Measurements from ENCODE around the gene S100A12. TPM values are rescaled to one million over a fixed set of nuclear protein-coding genes. Genes with fewer than 3 reads are reported as not detected.

The S100A12 gene
- total RNA-seq, 2 experiments from 2014 or later, result not detected

DNA sequence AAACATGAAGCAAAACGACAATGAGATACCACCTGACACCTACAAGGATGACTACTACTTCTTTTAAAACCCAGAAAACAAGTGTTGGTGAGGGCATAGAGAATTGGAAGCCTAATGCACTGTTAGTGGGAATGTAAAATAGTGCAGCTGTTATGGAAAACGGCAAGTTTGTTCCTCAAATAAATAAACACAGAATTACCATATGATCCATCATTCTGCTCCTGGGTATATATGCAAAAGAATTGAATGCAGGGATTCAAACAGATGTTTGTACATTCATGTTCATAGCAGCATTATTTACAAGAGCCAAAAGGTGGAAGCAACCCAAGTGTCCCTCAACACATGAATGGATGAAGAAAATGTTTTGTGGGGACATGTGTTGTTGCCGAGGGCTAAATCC is 16.8 kb upstream of the S100A12 start:
- no peaks in the 10 kb centered on the region for H3K4me1 Mint-ChIP-seq
- no peak for DNase-seq
- no peaks in the 10 kb centered on the region for H3K9me3 Mint-ChIP-seq
- peaks cover 20% of the 10 kb centered on the region for H3K27me3 Mint-ChIP-seq
- no peaks in the 10 kb centered on the region for H3K36me3 Mint-ChIP-seq (ENCODE audit: low read depth)
- no peak overlapping the region for H3K27ac Mint-ChIP-seq
- POLR2A ChIA-PET, result no interaction called here
- H3K4me3 Mint-ChIP-seq, result no peak overlapping the region
- CTCF ChIA-PET, result no interaction called here

DNA sequence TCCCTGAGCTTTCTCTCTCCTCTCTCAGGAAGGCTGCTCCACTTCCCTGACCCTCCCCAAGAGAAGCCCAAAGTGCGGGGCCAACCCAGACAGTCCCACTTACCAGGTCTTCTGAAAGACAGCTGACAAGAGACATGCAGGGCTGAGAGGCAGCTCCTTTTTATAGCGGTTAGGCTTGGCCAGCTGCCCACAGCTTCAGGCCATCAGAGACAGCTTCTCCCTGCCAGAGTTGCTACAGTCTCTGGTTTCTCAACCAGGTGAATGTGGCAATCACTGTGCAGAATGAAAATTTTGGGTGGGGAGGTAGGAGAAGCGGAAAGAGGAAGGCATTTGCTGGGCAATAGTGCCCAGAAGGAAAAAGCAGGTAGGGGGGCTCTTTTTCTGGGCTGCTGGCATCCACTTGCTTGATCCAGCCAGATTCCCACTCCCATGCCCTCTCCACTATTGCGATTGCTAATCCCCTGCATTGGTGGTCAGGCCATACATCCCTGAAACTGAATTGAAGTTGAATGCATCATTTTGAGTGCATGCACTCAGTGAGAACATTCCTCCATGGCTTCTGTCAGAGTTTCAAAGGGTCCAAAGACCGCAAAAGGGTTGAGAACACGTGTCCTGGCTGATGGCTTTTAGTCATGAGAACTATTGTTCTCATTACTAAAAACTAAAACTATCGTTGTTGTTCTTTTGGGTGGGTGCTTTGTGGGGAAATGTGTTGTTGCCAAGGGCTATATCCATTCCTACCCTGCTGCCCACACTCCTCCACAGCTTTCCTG is 15.7 kb upstream of the S100A12 start, which contains the start of gene S100A8:
TSS of gene S100A8 (minus strand) at position 136 of the 773 bp plus-strand sequence. CDS start 538 bp downstream, outside the sequence.
- POLR2A ChIA-PET, result no interaction called here
- Mint-ChIP-seq H3K4me3 (no peak within 1 kb of the TSS), H3K27me3 (peaks cover 20% of the 10 kb centered on the region), H3K9me3 (no peaks in the 10 kb centered on the region), H3K27ac (no peak within 1 kb of the TSS), H3K36me3 (ENCODE audit: low read depth) (no peaks in the 10 kb centered on the region), H3K4me1 (peaks cover 7% of the 10 kb centered on the region)
- DNase-seq, result no peak
- CTCF ChIA-PET, result no interaction called here

DNA sequence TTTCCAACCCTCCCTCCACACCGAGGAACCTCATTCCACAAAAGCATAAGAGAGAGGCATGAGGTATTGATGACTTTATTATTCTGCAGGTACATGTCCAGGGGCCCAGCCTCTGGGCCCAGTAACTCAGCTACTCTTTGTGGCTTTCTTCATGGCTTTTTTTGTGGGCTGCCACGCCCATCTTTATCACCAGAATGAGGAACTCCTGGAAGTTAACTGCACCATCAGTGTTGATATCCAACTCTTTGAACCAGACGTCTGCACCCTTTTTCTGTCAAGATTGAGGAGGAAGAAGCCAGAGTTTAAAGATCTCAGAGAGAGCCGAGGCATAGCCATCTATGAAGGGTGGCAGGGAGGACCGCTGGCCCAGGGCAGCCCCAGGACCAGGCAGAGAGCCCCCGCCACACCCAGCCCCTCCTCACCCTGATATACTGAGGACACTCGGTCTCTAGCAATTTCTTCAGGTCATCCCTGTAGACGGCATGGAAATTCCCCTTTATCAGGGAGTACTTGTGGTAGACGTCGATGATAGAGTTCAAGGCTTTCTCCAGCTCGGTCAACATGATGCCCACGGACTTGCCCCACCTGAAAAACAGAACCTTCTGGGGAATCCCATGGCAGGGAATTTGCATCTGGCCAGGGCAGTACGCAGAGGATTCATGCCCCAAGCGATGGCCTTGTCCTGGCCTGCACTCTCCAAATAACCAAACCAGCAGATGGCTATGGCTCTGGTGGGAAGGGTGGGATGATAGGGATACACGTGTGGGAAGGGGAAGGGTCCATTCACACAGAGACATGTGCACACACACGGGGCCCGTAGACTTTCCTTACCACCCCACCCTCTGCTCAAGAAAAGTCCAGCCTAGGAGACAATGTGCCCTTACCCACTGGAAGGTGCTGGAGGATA is 14.8 kb upstream of the S100A12 start:
- Mint-ChIP-seq H3K4me1 (peaks cover 11% of the 10 kb centered on the region), H3K9me3 (no peaks in the 10 kb centered on the region), H3K27ac (no peak overlapping the region), H3K4me3 (no peak overlapping the region), H3K27me3 (peaks cover 17% of the 10 kb centered on the region), H3K36me3 (ENCODE audit: low read depth) (no peaks in the 10 kb centered on the region)
- DNase-seq, result no peak
- ChIA-PET CTCF (no interaction called here), POLR2A (no interaction called here)

DNA sequence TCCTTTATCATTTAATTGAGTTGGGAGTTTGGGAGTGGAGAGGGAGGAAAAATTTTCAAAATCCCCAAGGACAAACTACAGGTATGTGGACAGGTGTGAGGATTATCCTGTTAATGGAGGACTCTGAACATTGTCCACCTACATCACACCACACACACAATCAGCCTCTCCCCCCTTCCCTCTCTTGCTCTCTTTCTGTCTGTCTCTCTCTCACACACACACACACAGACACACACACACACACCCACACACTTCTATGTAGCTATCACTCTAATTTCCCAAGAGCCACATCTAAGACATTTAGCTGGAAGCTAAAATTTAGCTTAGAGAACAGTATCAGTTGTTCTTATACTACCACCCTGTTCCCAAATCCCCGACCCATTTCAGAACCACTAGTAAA is 14.0 kb upstream of the S100A12 start:
- H3K4me1 Mint-ChIP-seq, result peaks cover 11% of the 10 kb centered on the region
- no peaks in the 10 kb centered on the region for H3K36me3 Mint-ChIP-seq (ENCODE audit: low read depth)
- ChIA-PET POLR2A (no interaction called here), CTCF (no interaction called here)
- H3K9me3 Mint-ChIP-seq, result no peaks in the 10 kb centered on the region
- no peak for DNase-seq
- no peak overlapping the region for H3K4me3 Mint-ChIP-seq
- H3K27ac Mint-ChIP-seq, result no peak overlapping the region
- peaks cover 15% of the 10 kb centered on the region for H3K27me3 Mint-ChIP-seq

DNA sequence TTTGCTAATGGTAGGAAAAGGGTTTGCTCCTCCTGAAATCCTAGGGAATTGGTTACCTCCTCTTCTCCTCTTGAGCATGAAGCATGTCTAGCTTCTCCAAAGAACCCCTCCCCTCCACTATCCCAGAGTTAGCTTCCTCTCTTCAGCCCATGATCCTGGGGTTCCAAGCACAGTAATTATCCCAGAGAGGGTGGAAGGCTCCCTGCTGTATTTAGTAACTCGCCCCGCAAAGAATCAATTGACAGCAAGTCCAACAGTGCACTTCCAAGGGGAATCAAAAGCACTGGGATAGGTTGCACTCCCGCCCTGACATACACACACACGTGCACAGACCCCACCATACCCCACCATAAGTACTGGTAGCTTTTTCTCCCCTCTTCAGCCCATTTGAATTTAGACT is 12.4 kb upstream of the S100A12 start:
- CTCF ChIA-PET, result no interaction called here
- Mint-ChIP-seq H3K4me3 (no peak overlapping the region), H3K36me3 (ENCODE audit: low read depth) (no peaks in the 10 kb centered on the region), H3K27me3 (peaks cover 23% of the 10 kb centered on the region), H3K4me1 (peaks cover 11% of the 10 kb centered on the region), H3K9me3 (no peaks in the 10 kb centered on the region), H3K27ac (no peak overlapping the region)
- POLR2A ChIA-PET, result no interaction called here
- no peak for DNase-seq

DNA sequence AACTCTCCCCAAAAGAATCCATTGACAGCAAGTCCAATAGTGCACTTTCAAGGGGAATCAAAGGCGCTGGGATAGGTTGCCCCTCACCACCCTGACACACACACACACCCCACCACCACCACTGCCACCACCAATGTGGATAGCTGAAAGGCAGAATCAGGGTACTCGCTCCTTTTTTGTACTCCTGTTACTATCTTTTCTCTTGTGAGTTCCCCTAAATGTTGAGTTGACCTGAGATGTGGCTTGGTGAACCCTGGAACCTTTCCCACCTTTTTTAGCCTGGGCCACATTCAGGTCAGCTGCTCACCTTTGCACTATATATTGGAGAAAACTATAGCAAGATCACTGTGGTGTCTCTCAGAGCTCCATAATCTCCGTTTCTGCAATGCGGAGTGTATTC is 11.6 kb upstream of the S100A12 start:
- ChIA-PET POLR2A (no interaction called here), CTCF (no interaction called here)
- no peak for DNase-seq
- H3K36me3 Mint-ChIP-seq (ENCODE audit: low read depth), result no peaks in the 10 kb centered on the region
- peaks cover 11% of the 10 kb centered on the region for H3K4me1 Mint-ChIP-seq
- peaks cover 1% of the 10 kb centered on the region for H3K9me3 Mint-ChIP-seq
- no peak overlapping the region for H3K27ac Mint-ChIP-seq
- H3K27me3 Mint-ChIP-seq, result peaks cover 25% of the 10 kb centered on the region
- H3K4me3 Mint-ChIP-seq, result no peak overlapping the region

DNA sequence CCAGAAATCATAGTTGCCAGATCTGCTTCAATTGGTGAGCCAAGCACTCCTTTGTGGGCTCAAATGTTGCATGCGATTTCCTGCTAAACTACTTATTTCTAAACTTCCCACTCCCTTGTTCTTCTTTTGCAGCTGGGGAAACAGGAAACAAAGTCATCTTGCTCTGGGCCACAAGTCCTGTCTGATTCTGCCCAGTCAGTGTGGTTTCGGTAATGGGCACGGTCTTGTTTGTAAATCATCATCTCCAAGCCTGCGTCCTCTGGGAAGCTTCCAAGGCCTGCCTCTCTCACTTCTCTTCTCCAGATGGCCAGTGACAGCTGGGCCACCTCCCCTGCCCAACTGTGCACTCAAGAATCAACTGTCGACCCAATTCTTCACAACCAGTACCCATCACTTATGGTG is 11.1 kb upstream of the S100A12 start:
- peaks cover 29% of the 10 kb centered on the region for H3K27me3 Mint-ChIP-seq
- peaks cover 11% of the 10 kb centered on the region for H3K4me1 Mint-ChIP-seq

DNA sequence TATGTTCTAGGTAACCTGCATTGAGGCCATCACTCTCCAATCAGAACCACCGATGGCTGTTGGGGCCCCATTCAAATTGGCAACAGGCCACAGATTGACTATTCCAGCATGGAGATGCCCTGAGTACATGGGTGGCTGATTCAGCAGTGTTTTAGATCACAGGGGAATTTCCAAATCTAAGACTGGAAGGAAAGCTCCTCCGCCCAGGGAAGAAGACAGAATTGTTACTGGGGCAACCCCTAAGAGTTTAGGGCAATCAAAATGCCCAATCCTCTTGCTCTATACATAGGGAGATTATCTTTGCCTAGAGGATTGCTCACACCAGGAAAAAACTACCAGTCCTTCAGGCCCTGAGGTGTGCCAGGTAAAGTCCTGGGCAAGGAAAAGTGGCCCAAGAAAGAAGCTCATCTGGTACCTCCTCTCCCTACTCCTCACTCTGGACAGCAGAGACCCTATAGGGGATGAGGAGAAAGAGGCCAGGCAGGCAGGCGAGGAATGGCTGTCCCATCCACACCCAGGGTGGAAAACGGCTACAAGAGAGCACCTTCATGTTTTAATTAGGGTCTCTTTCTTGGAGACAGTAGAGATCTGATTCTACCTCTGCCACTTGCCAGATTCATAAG is 9.6 kb upstream of the S100A12 start:
- CTCF ChIA-PET, result no interaction called here
- Mint-ChIP-seq H3K4me3 (no peak overlapping the region), H3K4me1 (peaks cover 11% of the 10 kb centered on the region), H3K9me3 (peaks cover 6% of the 10 kb centered on the region), H3K36me3 (ENCODE audit: low read depth) (no peaks in the 10 kb centered on the region), H3K27ac (no peak overlapping the region), H3K27me3 (peaks cover 33% of the 10 kb centered on the region)
- DNase-seq, result no peak
- POLR2A ChIA-PET, result no interaction called here

More for the DNA sequence above, 11.1 kb upstream of the S100A12 start:
- CTCF ChIA-PET, result no interaction called here
- no peak overlapping the region for H3K4me3 Mint-ChIP-seq
- no peak overlapping the region for H3K27ac Mint-ChIP-seq
- no peak for DNase-seq
- H3K36me3 Mint-ChIP-seq (ENCODE audit: low read depth), result no peaks in the 10 kb centered on the region
- H3K9me3 Mint-ChIP-seq, result peaks cover 4% of the 10 kb centered on the region
- POLR2A ChIA-PET, result no interaction called here

DNA sequence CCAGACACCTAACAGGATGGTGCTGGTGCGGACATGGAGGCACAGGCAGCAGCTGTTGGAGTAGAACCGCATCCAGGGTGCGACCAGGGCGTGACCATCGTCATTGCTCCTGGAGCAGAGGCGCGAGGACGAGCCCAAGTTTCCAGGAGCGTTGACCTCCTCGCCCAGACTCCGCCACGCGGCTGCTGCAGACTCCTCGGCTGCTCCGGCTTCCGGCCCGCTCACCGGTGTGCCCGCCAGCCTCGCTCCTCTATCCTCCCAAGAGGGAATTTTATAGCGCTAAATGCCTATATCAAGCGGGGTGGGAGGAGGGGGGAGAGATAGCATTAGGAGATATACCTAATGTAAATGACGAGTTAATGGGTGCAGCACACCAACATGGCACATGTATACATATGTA is 5.3 kb upstream of the S100A12 start:
- DNase-seq, result no peak
- Mint-ChIP-seq H3K4me3 (no peak overlapping the region), H3K9me3 (peaks cover 6% of the 10 kb centered on the region), H3K4me1 (no peaks in the 10 kb centered on the region), H3K27me3 (peaks cover 33% of the 10 kb centered on the region), H3K36me3 (ENCODE audit: low read depth) (no peaks in the 10 kb centered on the region), H3K27ac (no peak overlapping the region)
- CTCF ChIA-PET, result no interaction called here
- POLR2A ChIA-PET, result no interaction called here

DNA sequence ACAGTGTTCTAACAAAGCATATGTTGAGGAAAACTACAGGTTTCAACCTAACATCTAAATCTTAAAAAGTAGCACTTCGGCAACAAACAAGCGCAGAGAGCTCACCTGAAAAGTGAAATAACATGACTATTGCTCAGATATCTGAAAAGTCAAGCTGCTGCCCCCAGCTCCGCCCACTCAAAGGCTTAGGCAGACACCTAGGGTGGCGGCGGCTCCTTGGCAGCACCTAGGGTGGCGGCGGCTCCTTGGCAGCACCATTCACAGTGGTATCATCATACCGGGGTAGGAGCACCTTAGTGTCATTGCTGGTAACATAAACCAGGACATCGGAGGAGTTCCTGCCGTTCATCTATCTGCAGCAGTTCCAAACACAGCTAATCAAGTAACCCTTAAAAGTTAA is 4.2 kb upstream of the S100A12 start:
- ChIA-PET POLR2A (no interaction called here), CTCF (no interaction called here)
- DNase-seq, result no peak
- H3K27me3 Mint-ChIP-seq, result peaks cover 33% of the 10 kb centered on the region
- peaks cover 6% of the 10 kb centered on the region for H3K9me3 Mint-ChIP-seq
- H3K27ac Mint-ChIP-seq, result no peak overlapping the region
- no peak overlapping the region for H3K4me3 Mint-ChIP-seq
- H3K4me1 Mint-ChIP-seq, result no peaks in the 10 kb centered on the region
- H3K36me3 Mint-ChIP-seq (ENCODE audit: low read depth), result no peaks in the 10 kb centered on the region

DNA sequence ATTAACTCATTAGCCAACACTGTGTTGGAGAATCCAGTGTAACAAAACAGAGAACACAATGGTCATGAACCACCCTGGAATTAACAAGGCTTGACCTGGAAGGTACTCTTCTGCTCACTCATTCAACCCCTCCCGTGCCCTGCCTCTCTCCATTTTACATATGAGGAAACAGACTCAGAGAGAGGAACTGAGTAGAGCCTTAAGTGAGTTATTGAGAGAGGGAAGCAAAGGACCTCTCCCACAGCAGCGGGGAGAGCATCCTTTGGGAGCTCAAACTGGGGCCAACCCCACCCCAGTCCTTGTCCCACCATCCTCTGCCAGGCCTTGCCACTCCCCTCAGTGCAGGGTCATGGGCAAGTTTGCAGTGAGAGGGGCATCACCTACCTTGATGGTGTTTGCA is 1.4 kb downstream of the S100A12 start:
- Mint-ChIP-seq H3K4me3 (no peak overlapping the region), H3K4me1 (no peaks in the 10 kb centered on the region), H3K9me3 (no peaks in the 10 kb centered on the region), H3K27me3 (peaks cover 14% of the 10 kb centered on the region), H3K27ac (no peak overlapping the region), H3K36me3 (ENCODE audit: low read depth) (no peaks in the 10 kb centered on the region)
- POLR2A ChIA-PET, result interaction anchor here (0.7 kb wide), 1 partner anchor 23 kb away, joined by 3 read pairs; no protein-coding TSS in a partner anchor
- no peak for DNase-seq
- CTCF ChIA-PET, result no interaction called here

DNA sequence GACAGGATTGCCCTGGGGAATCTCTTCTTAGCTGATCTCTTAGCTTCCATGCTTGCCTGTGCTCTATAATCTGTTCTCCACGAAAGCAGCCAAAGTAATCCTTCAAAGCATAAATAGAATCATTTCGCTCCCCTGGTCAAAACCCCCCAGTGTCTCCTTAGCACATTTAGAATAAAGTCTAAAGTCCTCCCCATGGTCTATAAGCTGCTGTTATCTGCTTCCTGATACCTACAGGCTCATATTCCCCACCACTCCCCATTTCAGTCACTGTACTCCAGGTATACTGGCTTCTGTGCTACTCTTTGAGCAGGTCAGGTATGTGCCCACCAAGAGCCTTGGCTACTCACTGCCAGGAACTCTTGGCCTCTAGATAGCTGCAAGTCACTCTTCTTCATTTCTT is 2.9 kb downstream of the S100A12 start:
- Mint-ChIP-seq H3K27ac (no peak overlapping the region), H3K27me3 (peaks cover 10% of the 10 kb centered on the region), H3K36me3 (ENCODE audit: low read depth) (no peaks in the 10 kb centered on the region), H3K4me1 (no peaks in the 10 kb centered on the region), H3K4me3 (no peak overlapping the region), H3K9me3 (no peaks in the 10 kb centered on the region)
- ChIA-PET POLR2A (no interaction called here), CTCF (no interaction called here)
- DNase-seq, result no peak

DNA sequence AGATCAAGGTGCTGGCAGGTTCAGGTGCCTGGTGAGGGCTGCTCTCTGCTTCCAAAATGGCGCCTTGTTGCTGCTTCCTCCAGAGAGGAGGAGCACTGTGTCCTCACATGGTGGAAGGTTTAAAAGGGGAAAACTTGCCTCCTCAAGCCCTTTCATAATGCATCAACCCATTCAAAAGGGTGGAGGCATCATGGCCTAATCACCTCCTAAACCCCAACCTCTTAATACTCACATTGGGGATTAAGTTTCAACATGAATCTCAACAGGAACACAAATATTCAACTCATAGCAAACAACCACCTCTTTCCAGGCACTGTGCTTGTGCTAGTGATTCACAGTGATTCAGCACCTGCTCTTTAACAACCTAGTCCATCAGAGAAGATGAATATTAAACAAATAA is 4.2 kb downstream of the S100A12 start:
- Mint-ChIP-seq H3K9me3 (no peaks in the 10 kb centered on the region), H3K27ac (no peak overlapping the region), H3K36me3 (ENCODE audit: low read depth) (no peaks in the 10 kb centered on the region), H3K27me3 (peaks cover 7% of the 10 kb centered on the region), H3K4me1 (no peaks in the 10 kb centered on the region), H3K4me3 (no peak overlapping the region)
- ChIA-PET POLR2A (no interaction called here), CTCF (no interaction called here)
- DNase-seq, result no peak

Measured in activated CD4-positive, alpha-beta memory T cell treated with anti-CD3 and anti-CD28 coated beads, Interleukin-2, amount 10 ng/mL, durations not matched to agents 7 days and 5 days (primary cell).